HG03439 (cell line): ENCODE results near the gene KCNH1.

Experiments used
- ATAC-seq: cut with Tn5 transposase; IDR thresholded peaks from one replicate; pipeline ENCODE4 v1.9.1; 2021; ENCODE audit warnings: mild to moderate bottlenecking, moderate library complexity; ENCODE audit not compliant: unreplicated experiment

Gene KCNH1

GRCh38 chr1:210655511-210655910, 478.4 kb downstream of the KCNH1 start:
- ATAC-seq: no peak

DNA sequence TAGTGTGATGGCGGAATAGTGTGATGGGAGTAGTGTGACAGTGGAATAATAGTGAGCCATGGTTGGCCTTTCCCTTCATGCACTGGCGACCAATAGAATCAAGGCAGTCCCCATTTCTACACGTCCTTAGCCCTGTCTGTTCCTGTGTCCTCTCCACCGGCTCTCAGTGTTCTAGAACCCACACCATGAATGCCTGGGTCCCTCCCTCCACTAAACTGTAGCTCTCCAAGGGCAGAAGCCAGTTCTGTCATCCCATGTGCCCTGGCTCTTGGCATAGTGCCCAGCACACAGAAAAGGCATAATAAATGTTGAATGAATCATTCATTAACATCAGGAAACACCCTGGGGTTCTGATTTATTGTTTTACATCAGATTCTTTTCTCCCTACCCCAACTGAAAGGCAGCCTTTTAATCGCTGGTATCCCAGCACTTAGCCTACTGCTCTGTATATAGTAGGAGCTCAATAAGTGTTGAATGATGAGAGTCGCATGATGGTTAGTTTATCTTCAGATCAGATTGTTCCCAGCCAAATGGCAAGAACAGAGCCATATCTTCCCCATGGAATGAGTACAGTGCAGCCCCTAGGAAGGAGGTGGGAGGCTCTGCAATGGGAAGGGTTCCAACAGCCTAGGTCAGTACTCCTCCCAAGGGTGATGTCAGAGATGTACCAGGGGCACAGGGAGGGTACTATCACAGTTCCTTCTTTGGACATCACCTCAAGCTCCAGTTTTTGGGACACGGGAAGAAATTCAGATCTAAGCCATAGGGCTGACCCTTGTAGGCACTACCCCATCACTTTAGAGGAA, 479.6 kb downstream of the KCNH1 start:
- ATAC-seq: no peak

- ATAC-seq: no peak
Observed at GRCh38 chr1:210653771-210654170, 480.2 kb downstream of the KCNH1 start.

GRCh38 chr1:210652329-210652954, 481.5 kb downstream of the KCNH1 start:
- ATAC-seq: no peak

DNA sequence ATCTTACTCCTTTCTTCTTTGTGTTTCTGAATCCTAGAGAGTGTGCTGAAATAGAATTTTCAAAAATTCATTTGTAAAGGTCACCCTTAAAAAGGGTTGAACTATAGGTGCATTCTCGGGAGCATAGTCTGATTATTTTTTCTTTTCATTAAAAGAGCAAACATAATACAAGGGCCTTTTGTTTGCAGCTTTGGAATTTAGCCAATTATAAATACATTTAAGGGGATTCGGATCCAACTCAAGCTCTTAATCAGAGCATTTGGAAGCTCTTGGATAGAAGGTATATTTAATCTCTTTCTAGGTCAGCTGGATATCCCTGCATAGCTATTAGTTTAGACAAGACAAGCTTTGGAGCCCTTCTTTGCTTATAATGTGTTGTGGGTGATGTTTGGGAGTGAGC, 483.5 kb downstream of the KCNH1 start:
- ATAC-seq: no peak

GRCh38 chr1:210648588-210649269, 485.2 kb downstream of the KCNH1 start:
- no peak for ATAC-seq

- no peak for ATAC-seq
Observed at GRCh38 chr1:210647406-210648333, 486.3 kb downstream of the KCNH1 start.

DNA sequence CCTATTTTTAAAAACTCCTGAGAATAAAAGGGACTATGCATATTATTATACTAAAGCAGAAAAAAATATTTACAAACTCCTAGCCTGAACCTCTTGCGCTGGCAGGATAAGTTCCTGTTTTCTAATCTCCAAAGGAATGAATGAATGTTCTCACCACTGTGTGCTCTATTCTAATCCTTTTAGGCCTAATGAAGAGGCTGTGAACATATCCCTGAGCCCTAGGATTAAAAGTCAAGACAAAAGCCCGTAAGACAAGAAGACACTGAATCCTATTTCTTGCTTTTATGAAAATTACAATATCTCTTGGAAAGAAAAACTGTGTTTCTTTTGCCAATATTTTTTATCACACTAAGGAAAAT, 487.7 kb downstream of the KCNH1 start:
- ATAC-seq: no peak

GRCh38 chr1:210645582-210646257, 488.2 kb downstream of the KCNH1 start:
- ATAC-seq: no peak

DNA sequence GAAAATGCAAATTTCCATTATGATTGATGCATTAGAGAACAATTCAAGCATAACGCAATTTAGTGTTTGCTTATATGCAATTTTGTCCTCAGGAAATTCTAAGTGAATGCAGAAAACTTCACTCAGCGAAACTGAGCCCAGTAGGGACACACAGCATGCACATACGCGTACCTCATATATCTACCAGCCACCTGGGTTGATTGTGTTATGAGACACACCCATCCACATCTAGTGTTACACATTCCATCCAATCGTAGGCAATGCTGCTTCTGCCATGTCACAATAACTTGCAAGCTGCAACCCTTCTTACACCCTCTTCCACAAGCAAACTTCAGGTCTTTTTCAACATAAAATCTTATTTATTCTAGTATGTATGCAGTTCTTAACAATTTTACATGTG, 492.4 kb downstream of the KCNH1 start:
- no peak for ATAC-seq

DNA sequence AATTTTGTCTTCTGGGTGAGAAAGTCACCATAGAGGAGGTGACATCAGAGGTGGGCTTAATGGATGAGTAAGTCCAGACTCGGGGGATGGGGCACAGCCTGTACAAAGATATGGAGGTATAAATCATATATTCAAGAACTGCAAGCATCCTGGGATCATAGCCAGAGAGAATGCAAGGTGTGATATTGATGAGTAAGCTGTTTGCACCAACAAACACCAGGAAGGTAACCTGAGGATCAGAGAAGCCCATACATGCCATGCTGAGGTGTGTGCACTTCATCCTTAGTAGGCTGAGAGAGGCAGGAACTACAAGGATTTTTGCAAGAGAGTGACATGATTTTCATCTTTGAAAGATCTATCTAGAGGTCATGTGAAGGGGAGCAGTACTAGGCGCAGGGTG, 498.8 kb downstream of the KCNH1 start:
- no peak for ATAC-seq

DNA sequence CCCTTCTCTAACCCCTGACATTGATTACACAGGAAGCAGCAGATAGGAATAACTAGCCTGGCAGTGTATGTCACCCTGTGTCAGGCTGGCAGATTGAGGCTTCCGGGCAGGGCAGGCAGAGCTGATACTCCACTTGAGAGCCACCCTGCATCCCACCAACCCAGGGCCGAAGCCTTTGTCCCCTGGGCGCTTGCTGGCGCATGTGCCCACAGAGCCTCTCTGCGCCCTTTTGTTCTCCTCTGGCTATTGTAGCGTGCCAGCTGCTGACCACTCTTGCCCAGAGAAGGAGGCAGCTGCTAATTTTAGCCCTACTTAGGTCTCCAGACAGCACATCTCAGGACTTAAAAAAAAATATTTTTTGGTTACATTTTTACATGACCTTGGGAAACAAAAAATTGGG, 500.3 kb downstream of the KCNH1 start:
- no peak for ATAC-seq

DNA sequence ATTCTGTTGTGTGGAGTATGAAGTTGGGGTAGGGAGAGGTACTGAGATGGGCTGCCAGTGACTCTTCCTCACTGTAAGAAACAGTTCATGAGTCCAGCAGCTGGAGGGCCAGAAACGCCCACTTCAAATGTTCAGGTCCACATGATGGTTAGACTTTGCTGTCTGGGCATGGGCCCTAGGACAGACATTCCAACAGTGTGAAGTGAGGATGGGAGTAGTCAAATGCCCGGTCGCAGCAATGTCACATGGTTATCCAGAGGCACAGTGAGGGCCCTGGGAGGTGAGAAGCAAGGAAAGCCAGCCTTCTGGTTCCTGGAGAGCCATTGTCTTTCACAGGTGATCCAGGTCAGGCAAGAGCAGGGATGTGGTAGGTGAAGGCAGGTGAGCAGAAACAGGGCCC, 500.8 kb downstream of the KCNH1 start:
- no peak for ATAC-seq

DNA sequence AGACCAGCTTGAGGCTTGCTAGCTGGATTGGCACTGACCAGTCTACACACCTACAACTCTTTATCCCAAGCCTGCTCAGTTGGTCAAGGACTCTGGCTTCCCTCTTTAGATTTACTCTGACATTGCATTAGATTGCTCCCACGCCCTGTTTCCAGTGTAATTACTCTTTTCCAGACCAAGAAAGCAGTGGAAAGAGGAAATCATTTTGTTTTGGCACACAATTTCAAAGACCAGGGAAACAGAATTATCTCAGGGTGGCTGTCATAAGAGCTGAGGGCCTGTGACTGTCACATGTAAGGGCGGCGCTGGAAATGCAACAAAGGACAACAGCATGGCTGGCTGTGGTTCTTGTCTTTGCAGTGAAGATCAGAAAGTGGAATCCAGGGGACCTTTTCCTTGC, 502.5 kb downstream of the KCNH1 start:
- no peak for ATAC-seq

DNA sequence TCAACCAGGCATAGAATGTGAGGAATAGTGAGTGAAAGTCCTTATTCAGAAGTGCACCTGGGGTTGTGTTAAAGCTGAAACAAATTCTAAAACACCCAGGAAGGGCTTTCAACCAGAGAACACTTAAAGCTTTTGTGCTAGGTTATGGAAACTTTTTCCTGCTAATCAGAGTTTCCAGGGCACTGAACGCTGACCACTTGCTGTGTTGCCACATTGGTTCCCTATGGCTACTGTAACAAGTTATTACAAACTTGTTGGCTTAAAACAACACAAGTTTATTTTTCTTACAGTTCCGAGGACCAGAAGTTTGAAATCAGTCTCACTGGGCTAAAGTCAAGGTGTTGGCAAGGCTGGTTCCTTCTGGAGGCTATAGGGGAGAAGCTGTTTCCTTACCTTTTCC, 504.7 kb downstream of the KCNH1 start:
- ATAC-seq: no peak

- ATAC-seq: no peak
Observed at GRCh38 chr1:210627755-210628154, 506.2 kb downstream of the KCNH1 start.
